Neural cell (in vitro differentiated cells): ENCODE data around the gene SERGEF. TPM values are rescaled to one million over a fixed set of nuclear protein-coding genes. Genes with fewer than 3 reads are reported as not detected.

Experiments used
- H2AFZ ChIP-seq: fragments of 200-600, 300-800 bp; sonication (generic), shearing (Covaris generic); 2 replicates; pipeline ENCODE4 v1.6.0; 2014; ENCODE audit warnings: low read depth, mild to moderate bottlenecking, antibody characterized with exemption, low read length, moderate library complexity
- H3F3A ChIP-seq: fragments of 200-600 bp; shearing (Covaris generic); 2 replicates; pipeline ENCODE4 v1.6.1; 2016; ENCODE audit warnings: mild to moderate bottlenecking, moderate library complexity, mixed read lengths, antibody characterized with exemption, low read length; ENCODE audit not compliant: insufficient read depth, poor library complexity, severe bottlenecking
- H3K27ac ChIP-seq: fragments of 200-600, 300-800 bp; sonication (generic), shearing (Covaris generic); 2 replicates; pipeline ENCODE4 v1.5.1; 2014; ENCODE audit warnings: mild to moderate bottlenecking, low read length, moderate library complexity
- H3K27me3 ChIP-seq: fragments of 300-800, 200-600 bp; sonication (generic), shearing (Covaris generic); 2 replicates; pipeline ENCODE4 v1.6.0; 2014; ENCODE audit warnings: mild to moderate bottlenecking, low read depth, low read length, moderate library complexity; ENCODE audit not compliant: insufficient read depth
- H3K36me3 ChIP-seq: fragments of 300-800, 200-600 bp; sonication (generic), shearing (Covaris generic); 2 replicates; pipeline ENCODE4 v1.5.1; 2014; ENCODE audit warnings: mild to moderate bottlenecking, antibody characterized with exemption, low read length, moderate library complexity; ENCODE audit not compliant: insufficient read depth
- H3K4me2 ChIP-seq: fragments of 300-800, 200-600 bp; sonication (generic), shearing (Covaris generic); 2 replicates; pipeline ENCODE4 v1.6.0; 2014; ENCODE audit warnings: mild to moderate bottlenecking, low read length
- H3K4me3 ChIP-seq: fragments of 300-800, 200-600 bp; sonication (generic), shearing (Covaris generic); 2 replicates; pipeline ENCODE4 v1.5.1; 2014; ENCODE audit warnings: mild to moderate bottlenecking, low read length, moderate library complexity
- H3K79me2 ChIP-seq: fragments of 200-600 bp; shearing (Covaris generic); replicated peaks from 2 replicates; pipeline ENCODE4 v1.6.0; 2014; ENCODE audit warnings: mild to moderate bottlenecking, low read length, moderate library complexity; ENCODE audit not compliant: insufficient read depth
- H3K9ac ChIP-seq: fragments of 300-800, 200-600 bp; sonication (generic), shearing (Covaris generic); 2 replicates; pipeline ENCODE4 v1.6.1; 2016; ENCODE audit warnings: mild to moderate bottlenecking, low read length, mixed read lengths
- H3K9me2 ChIP-seq: fragments of 200-600 bp; shearing (Covaris generic); 2 replicates; pipeline ENCODE4 v1.6.1; 2016; ENCODE audit warnings: mild to moderate bottlenecking, low read length, mixed read lengths; ENCODE audit not compliant: insufficient read depth
- H3K9me3 ChIP-seq: fragments of 200-600, 300-800 bp; sonication (generic), shearing (Covaris generic); 2 replicates; pipeline ENCODE4 v1.6.1; 2016; ENCODE audit warnings: mild to moderate bottlenecking, mixed run types, low read length, moderate library complexity, mixed read lengths
- H4K20me1 ChIP-seq: fragments of 200-600 bp; shearing (Covaris generic); 2 replicates; pipeline ENCODE4 v1.6.1; 2016; ENCODE audit warnings: mild to moderate bottlenecking, mixed run types; ENCODE audit not compliant: insufficient read depth
- CTCF ChIP-seq: fragments of 450-650 bp; IDR thresholded peaks from 2 replicates; pipeline ENCODE4 v1.5.1; 2014; ENCODE audit warnings: antibody characterized with exemption, mild to moderate bottlenecking, moderate library complexity; ENCODE audit not compliant: poor library complexity, severe bottlenecking
- EP300 ChIP-seq: fragments of 450-650 bp; conservative IDR thresholded peaks from 2 replicates; pipeline ENCODE4 v1.6.1; 2014; ENCODE audit warnings: antibody characterized with exemption, mild to moderate bottlenecking, moderate library complexity; ENCODE audit not compliant: poor library complexity, severe bottlenecking
- EZH2 ChIP-seq: fragments of 200-600, 300-800 bp; shearing (Covaris generic), sonication (generic); IDR thresholded peaks from 2 replicates; pipeline ENCODE4 v1.6.1; 2014; ENCODE audit warnings: antibody characterized with exemption, low read length, borderline replicate concordance, mild to moderate bottlenecking; ENCODE audit not compliant: insufficient read depth, poor library complexity, severe bottlenecking
- MXI1 ChIP-seq: fragments of 450-650 bp; conservative IDR thresholded peaks from 2 replicates; pipeline ENCODE4 v1.6.1; 2014; ENCODE audit warnings: antibody characterized with exemption, mild to moderate bottlenecking; ENCODE audit not compliant: poor library complexity, severe bottlenecking
- POLR2AphosphoS5 ChIP-seq: IDR thresholded peaks from 2 replicates; pipeline ENCODE4 v1.6.1; 2012
- RAD21 ChIP-seq: fragments of 450-650 bp; conservative IDR thresholded peaks from 2 replicates; pipeline ENCODE4 v1.6.1; 2014; ENCODE audit warnings: antibody characterized with exemption, mild to moderate bottlenecking, moderate library complexity
- REST ChIP-seq: IDR thresholded peaks from 2 replicates; pipeline ENCODE4 v1.6.1; 2012; ENCODE audit warnings: borderline replicate concordance
- SMC3 ChIP-seq: fragments of 450-650 bp; conservative IDR thresholded peaks from 2 replicates; pipeline ENCODE4 v1.6.1; 2014; ENCODE audit warnings: antibody characterized with exemption, mild to moderate bottlenecking, moderate library complexity; ENCODE audit not compliant: poor library complexity
- TAF1 ChIP-seq: IDR thresholded peaks from 2 replicates; pipeline ENCODE4 v1.6.1; 2012; ENCODE audit warnings: low read depth
- polyA plus RNA-seq: library from polyadenylated mRNA; depleted of rRNA; stranded (reverse); fragments of >200 nt; gene quantifications from 2 replicates; pipeline ENCODE4 v1.2.3, GENCODE V29; 2014

Gene SERGEF
- polyA plus RNA-seq, 1 donor from 2014 or later: 49.6 TPM

- no peaks in the 10 kb centered on the region for H3F3A ChIP-seq
- no peaks in the 10 kb centered on the region for H3K79me2 ChIP-seq
- TF ChIP-seq POLR2AphosphoS5: no peak
- TF ChIP-seq EP300: no peak
- TF ChIP-seq CTCF: no peak
- no peak for TF ChIP-seq SMC3
- no peak for TF ChIP-seq TAF1
- no peak for TF ChIP-seq EZH2
- TF ChIP-seq REST: no peak
- no peak for TF ChIP-seq MXI1
- no peak for TF ChIP-seq RAD21
- H3K4me3 ChIP-seq: no peak overlapping the region
- H3K27ac ChIP-seq: no peak overlapping the region
- no peak overlapping the region for H3K9ac ChIP-seq
- no peaks in the 10 kb centered on the region for H3K36me3 ChIP-seq
- no peaks in the 10 kb centered on the region for H3K9me3 ChIP-seq
- H3K4me2 ChIP-seq: no peak overlapping the region
- no peak overlapping the region for H2AFZ ChIP-seq
- no peaks in the 10 kb centered on the region for H3K27me3 ChIP-seq
- H4K20me1 ChIP-seq: no peaks in the 10 kb centered on the region
- no peaks in the 10 kb centered on the region for H3K9me2 ChIP-seq
Measured at GRCh38 chr11:17814546-17814945, 198.3 kb downstream of the SERGEF start.

GRCh38 chr11:17813391-17814059 lies 199.3 kb downstream of the SERGEF start:
- Histone ChIP-seq H3K79me2 (no peaks in the 10 kb centered on the region), H3K9me2 (no peaks in the 10 kb centered on the region), H3K36me3 (no peaks in the 10 kb centered on the region), H3K4me3 (no peak overlapping the region), H3F3A (no peaks in the 10 kb centered on the region), H3K4me2 (no peak overlapping the region), H4K20me1 (no peaks in the 10 kb centered on the region), H3K9me3 (no peaks in the 10 kb centered on the region), H3K27ac (no peak overlapping the region), H2AFZ (no peak overlapping the region), H3K27me3 (no peaks in the 10 kb centered on the region), H3K9ac (no peak overlapping the region)
- TF ChIP-seq POLR2AphosphoS5: no peak
- no peak for TF ChIP-seq REST
- no peak for TF ChIP-seq EZH2
- no peak for TF ChIP-seq MXI1
- no peak for TF ChIP-seq TAF1
